COR-L47 (cell line): ENCODE results near the gene RXRA.

Experiments
- DNase-seq: peaks from one replicate; lab custom pipeline; 2025; lab: John Stamatoyannopoulos, UW

Gene RXRA

DNA sequence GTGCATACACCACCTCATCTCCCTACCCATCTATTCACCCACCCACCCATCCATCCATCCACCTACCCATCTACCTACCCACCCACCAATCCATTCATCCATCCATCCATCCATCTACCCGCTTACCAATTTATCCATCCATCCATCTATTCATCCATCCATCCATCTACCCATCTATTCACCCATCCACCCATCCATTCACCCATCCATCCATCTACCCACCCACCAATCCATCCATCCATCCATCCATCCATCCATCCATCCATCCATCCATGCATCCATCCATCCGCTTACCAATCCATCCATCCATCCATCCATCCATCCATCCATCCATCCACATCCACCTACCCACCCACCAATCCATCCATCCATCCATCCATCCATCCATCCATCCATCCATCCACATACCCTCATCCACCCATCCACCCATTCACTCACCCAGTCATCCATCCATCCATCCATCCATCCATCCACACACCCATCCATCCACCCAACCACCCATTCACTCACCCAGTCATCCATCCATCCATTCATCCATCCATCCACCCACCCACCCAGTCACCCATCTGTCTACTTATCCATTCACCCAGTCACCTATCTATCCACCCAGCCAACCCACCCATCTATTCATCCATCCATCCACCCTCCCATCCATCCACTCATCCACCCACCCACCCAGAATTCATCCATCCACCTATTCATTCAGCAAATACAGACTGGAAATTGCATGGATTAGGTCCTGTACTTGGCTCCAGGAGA is 125.6 kb downstream of the RXRA start:
- DNase-seq, result no peak

DNA sequence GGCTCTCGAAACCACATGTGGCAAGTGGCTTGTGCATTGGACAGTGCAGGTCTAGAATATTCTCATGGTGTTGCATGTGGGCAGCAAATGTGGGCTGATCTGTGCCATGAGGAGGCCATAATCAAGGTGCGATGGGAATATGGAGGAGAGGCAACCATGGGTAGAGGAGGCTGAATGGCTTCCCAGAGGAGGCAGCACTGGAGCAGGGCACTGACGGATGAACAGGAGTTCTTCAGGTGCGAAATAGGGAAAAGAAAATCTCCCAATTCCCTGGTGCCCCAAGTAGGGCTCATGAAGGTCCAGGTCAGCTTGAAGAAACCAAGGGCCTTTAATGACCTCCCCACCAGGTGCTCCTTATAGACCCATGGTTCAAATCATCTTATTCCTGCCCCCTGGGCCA is 126.5 kb downstream of the RXRA start:
- DNase-seq, result no peak

DNA sequence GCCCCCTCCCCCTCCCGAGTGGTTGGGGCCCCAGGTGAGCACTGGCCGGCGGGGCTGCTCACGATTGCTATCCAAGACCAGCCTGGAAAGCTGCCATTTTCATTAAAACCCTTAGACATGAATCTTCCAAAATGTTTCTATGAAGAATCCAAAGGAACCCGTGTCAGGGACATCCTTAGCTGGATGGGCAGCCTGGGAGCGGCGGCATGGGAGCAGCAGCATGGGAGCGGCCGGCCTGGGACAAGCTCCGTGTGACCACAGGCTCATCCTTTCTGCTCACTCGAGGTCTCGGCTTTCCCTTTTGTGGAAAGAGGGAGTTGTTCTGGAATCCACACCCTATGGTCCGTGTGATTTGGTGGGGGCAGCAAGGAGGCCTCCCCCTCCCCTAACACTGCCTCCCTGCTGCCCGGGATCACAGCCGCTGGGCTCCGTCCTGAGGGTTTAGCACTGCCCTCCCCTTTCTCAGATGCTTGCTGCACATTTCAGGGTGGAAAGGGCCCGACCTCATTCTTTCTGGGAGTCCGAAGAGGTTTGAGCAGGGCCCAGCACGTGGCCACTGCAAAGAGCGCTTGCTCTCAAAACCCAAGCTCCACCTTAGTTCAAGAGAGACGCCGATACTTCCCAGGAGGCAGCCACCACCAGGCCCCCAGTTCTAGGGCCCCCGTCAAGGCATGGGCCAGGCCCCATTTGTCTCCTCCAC is 127.7 kb downstream of the RXRA start:
- DNase-seq, result no peak

GRCh38 chr9:134454476-134454857 is 128.2 kb downstream of the RXRA start:
- no peak for DNase-seq

- DNase-seq, result no peak
Measured at GRCh38 chr9:134455021-134455471, 128.8 kb downstream of the RXRA start.

GRCh38 chr9:134455537-134455933 is 129.3 kb downstream of the RXRA start:
- DNase-seq, result no peak

- peak; percentile 47 for DNase-seq
Measured at GRCh38 chr9:134455934-134456755, 129.9 kb downstream of the RXRA start.

GRCh38 chr9:134456756-134457305 is 130.6 kb downstream of the RXRA start:
- DNase-seq, result no peak

GRCh38 chr9:134457321-134458206 is 131.3 kb downstream of the RXRA start:
- DNase-seq, result no peak

DNA sequence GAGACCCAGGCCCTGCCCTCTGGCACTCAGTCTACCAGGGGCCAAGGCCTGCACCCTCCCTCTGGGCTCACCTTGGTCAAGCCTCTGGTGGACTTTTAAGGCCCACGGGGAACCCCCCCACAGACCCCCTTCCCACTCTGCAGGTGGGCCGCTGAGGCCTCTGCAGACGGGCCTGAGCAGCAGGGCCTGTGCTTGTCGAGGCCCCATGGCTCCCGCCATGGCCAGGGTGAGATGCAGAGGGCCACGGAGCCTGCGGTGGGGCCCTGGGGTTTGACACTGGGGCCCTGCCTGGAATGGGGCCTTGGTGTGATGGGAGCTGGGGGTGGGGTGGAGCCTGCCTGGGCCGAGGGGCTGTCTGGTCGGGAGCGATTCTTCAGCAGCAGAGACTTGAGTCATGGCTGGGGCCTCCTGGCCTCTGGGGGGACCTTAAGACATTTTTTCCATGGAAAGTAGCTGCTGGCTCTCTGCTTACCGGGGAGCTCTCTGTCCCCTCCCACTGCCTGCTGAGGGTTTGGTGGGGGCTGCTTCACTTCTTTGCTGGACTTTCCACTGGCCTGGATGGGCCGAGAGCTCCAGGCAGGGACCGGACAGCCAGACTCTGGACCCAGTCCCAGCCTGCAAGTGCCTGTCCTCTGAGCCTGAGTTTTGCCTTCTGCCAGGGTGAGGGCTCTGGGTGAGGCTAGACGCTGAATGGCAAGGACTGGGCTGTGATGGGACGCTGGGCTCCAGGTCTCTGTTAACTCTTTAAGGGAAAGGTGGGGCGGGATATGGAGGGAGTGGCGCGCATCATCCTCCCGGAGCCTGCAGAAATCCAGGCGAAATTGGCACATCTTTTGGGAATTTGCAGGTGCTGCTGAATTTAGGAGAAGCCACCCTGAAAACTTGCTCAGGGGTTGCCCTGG is 132.2 kb downstream of the RXRA start:
- no peak for DNase-seq

DNA sequence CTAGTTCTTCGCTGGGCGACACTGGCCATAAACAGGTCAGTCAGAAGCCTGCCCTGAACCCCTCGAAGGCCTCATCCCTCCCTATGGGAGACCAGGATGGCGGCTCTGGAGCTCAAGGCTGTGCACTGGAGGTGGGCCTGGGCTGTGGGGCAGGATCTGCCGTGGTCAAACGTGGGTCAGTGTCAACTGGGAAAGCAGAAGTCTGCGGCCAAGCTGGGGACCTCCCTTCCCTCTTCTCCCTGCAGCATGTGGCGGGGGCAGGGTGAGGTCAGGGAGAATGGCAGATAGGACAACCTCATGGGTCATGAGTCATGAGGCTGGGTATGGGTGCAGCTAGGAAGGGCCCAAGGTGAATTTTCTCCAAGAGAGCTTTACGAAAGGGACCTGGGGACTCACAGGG is 132.9 kb downstream of the RXRA start:
- no peak for DNase-seq

- no peak for DNase-seq
Measured at GRCh38 chr9:134459573-134459972, 133.3 kb downstream of the RXRA start.

GRCh38 chr9:134460206-134460605 is 134.0 kb downstream of the RXRA start:
- DNase-seq, result no peak

DNA sequence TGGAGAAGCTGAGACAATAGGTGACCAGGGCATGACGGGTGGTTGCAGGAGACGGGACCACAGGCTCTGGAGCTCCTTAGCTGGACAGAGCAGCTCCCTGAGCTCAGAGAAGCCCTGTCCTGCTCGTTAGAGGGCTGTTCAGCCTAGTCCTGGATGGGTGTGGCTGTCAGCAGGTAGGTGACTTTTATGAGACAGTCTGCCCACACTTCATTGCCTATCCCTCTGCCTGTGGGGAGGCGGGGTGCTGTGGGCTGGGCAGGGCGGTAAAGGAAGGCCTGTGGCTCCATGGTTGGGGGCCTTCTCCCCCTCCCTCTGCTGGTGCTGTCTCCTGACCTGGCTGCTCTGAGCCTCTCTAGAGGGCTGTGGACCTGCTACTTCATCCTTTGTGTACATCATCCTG is 134.6 kb downstream of the RXRA start:
- no peak for DNase-seq

- DNase-seq, result no peak
Measured at GRCh38 chr9:134461426-134461982, 135.2 kb downstream of the RXRA start.

DNA sequence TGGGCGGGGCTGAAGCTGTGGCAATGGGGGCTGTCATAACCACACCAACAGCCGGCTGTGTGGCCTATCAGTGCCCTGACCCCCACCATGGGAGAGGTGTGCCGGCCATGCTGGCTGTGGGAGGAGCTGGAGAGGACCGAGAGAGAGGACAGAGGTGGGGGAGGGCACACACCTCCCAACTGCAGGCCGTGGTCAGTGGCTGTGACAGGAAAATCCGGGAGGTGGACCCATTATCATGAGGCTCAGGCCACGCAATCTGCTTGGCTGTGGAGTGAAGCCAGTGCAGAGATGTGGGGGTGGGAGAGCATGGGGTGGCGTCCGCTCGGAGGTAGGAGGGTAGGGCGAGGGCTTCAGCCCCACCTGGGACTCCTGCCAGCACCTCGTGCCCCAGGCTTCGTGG is 136.1 kb downstream of the RXRA start:
- DNase-seq, result no peak

DNA sequence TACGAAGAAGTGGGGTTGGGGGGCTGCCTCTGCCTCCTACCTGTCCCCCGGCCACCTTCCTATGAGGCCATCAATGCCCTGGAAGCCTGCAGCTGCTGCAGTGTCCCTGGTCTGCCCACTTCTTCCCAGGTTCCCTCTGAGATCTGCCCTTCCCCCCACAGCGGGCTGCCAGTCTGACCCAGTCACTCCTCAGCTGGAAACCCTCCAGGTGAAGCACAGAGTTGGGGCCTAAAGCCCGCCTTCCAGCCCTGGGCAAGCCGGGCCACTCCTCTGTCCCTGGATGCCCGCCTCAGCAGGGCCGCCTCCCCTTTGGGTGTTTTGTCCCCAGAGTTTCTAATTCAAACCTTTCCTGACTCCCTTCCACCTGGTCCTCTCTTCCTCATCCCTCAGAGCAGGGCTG is 137.0 kb downstream of the RXRA start:
- DNase-seq, result no peak

DNA sequence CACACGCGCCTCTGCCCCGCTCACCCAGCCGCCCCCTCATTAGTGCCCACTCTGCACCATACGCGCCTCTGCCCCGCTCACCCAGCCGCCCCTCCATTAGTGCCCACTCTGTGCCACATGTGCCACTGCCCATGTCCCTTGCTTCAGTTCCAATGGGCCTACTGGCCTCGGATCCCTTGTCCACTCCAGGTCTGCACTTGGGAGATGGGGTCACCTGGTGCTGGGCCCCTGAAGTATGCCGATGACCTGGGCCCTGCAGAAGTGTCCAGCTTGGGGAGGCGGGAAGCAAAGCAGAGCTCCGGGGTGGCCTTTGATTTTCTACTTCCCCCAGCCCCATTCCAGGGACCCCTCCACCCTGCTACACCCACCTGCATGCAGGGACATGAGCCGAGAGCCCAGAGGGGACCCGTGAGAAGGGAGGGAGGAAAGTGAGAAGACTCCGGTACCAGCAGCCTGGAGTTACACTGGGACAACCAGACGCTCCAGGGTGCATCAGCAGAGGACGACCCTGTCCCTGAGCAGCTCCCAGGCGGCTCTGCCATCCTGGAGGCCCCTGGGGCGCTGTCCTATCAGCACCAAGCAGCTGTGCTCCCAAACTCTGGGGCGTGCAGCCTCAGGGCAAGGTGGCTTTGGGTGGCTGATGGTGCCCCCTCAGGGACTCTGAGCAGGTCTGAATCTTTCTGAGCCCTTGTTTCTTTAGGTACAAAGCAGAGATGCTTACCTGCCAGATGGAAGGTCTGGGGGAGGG is 140.8 kb downstream of the RXRA start:
- DNase-seq, result no peak

GRCh38 chr9:134468358-134468757 is 142.1 kb downstream of the RXRA start:
- DNase-seq, result no peak
